Neural progenitor cell (in vitro differentiated cells): Measurements from ENCODE around the gene ZG16. TPM values are rescaled to one million over a fixed set of nuclear protein-coding genes. Genes with fewer than 3 reads are reported as not detected.
"Not testable (repeated sequence)": the region's sequence is repeated elsewhere in the genome, so short reads cannot be mapped to it uniquely, and the experiment has no call there.

Source experiments
- DNase-seq: peaks from one replicate; pipeline ENCODE4 v3.0.0-alpha.2; 2016; ENCODE audit warnings: low spot score
- H2AFZ ChIP-seq: fragments of 200-600 bp; sonication (generic); replicated peaks from 2 replicates; pipeline ENCODE4 v1.6.1; 2016; ENCODE audit warnings: antibody characterized with exemption
- H3F3A ChIP-seq: fragments of 200-600 bp; sonication (generic); 2 replicates; pipeline ENCODE4 v1.6.1; 2016; ENCODE audit warnings: antibody characterized with exemption, low read depth
- H3K27ac ChIP-seq: fragments of 200-600 bp; sonication (generic); 2 replicates; pipeline ENCODE4 v1.5.1; 2016; ENCODE audit warnings: mild to moderate bottlenecking
- H3K27me3 ChIP-seq: fragments of 200-600 bp; sonication (generic); 2 replicates; pipeline ENCODE4 v1.6.1; 2016; ENCODE audit warnings: mild to moderate bottlenecking, moderate library complexity
- H3K36me3 ChIP-seq: fragments of 200-600 bp; sonication (generic); 2 replicates; pipeline ENCODE4 v1.5.1; 2016
- H3K4me1 ChIP-seq: fragments of 200-600 bp; sonication (generic); 2 replicates; pipeline ENCODE4 v1.6.1; 2016; ENCODE audit warnings: mixed run types
- H3K4me2 ChIP-seq: fragments of 200-600 bp; sonication (generic); 2 replicates; pipeline ENCODE4 v1.6.1; 2016
- H3K4me3 ChIP-seq: fragments of 200-600 bp; sonication (generic); 2 replicates; pipeline ENCODE4 v1.5.1; 2016
- H3K79me2 ChIP-seq: fragments of 200-600 bp; sonication (generic); 2 replicates; pipeline ENCODE4 v1.6.1; 2016; ENCODE audit warnings: low read depth
- H3K9ac ChIP-seq: fragments of 200-600 bp; sonication (generic); 2 replicates; pipeline ENCODE4 v1.6.1; 2016
- H3K9me3 ChIP-seq: fragments of 200-600 bp; sonication (generic); 2 replicates; pipeline ENCODE4 v1.5.1; 2016; ENCODE audit warnings: low read depth
- H4K20me1 ChIP-seq: fragments of 200-600 bp; sonication (generic); 2 replicates; pipeline ENCODE4 v1.6.1; 2016; ENCODE audit warnings: low read depth
- H3K27ac Mint-ChIP-seq: 3 replicates; pipeline ENCODE4 v1.8.0; 2021; ENCODE audit warnings: mixed read lengths
- H3K27me3 Mint-ChIP-seq: 2 replicates; pipeline ENCODE4 v1.8.0; 2022; ENCODE audit warnings: low read depth, mild to moderate bottlenecking, inconsistent platforms, moderate library complexity, mixed read lengths; ENCODE audit not compliant: insufficient read depth
- H3K36me3 Mint-ChIP-seq: 3 replicates; pipeline ENCODE4 v1.8.0; 2021; ENCODE audit warnings: mixed read lengths
- H3K4me1 Mint-ChIP-seq: 3 replicates; pipeline ENCODE4 v1.8.0; 2021; ENCODE audit warnings: mixed read lengths
- H3K4me3 Mint-ChIP-seq: 3 replicates; pipeline ENCODE4 v1.8.0; 2021; ENCODE audit warnings: mild to moderate bottlenecking, moderate library complexity, mixed read lengths
- H3K9me3 Mint-ChIP-seq: 3 replicates; pipeline ENCODE4 v1.8.0; 2020; ENCODE audit warnings: mixed read lengths
- CTCF ChIP-seq: fragments of 200-600 bp; sonication (generic); IDR thresholded peaks from 2 replicates; pipeline ENCODE4 v1.5.1; 2017; ENCODE audit warnings: antibody characterized with exemption, mild to moderate bottlenecking
- EZH2 ChIP-seq: fragments of 200-600 bp; sonication (generic); IDR thresholded peaks from 2 replicates; pipeline ENCODE4 v1.6.1; 2017; ENCODE audit warnings: antibody characterized with exemption, mild to moderate bottlenecking, moderate library complexity
- EZH2phosphoT487 ChIP-seq: fragments of 200-600 bp; sonication (generic); IDR thresholded peaks from 2 replicates; pipeline ENCODE4 v1.6.1; 2017; ENCODE audit warnings: antibody characterized with exemption
- total RNA-seq: library from RNA; depleted of rRNA; stranded (reverse); fragments of >200 nt; gene quantifications from 2 replicates; pipeline ENCODE4 v1.2.3, GENCODE V29; 2015; ENCODE audit warnings: low replicate concordance

ZG16 gene
- total RNA-seq, 1 donor from 2014 or later: not detected

DNA sequence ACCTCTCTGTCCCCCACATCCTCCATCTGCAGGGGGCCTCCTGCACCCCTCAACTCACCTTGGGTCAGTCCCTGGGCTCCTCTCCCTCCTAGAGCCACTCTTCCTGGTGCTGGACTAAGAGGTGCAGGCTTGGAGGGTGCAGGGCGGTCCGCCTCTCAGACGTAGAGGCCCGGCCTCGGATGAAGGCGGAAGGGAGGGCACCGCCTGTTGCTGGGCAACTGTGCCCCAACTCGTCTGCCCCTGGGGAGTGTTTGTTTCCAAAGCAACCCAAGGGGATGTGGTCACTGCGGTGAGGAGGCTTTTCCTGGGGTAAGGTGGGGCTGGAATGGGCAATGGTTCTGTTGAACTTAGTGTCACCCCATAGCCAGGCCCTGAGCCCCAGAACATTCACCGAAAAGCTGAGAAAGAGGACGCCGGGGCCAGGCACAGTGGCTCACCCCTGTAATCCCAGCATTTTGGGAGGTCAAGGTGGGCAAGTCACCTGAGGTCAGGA is 32.2 kb upstream of the ZG16 start, which contains the start of gene C16orf54:
Gene C16orf54 (minus strand): TSS at position 138 of the 493 bp plus-strand sequence. CDS start 1,039 bp downstream, outside the sequence.
- Histone ChIP-seq H4K20me1 (no peaks in the 10 kb centered on the region), H3K79me2 (no peaks in the 10 kb centered on the region), H3K36me3 (no peaks in the 10 kb centered on the region), H3K9me3 (no peaks in the 10 kb centered on the region), H3K9ac (no peak within 1 kb of the TSS), H3K27ac (no peak within 1 kb of the TSS), H3K4me2 (no peak within 1 kb of the TSS), H2AFZ (no peak within 1 kb of the TSS), H3K4me3 (no peak within 1 kb of the TSS), H3F3A (no peaks in the 10 kb centered on the region), H3K4me1 (no peaks in the 10 kb centered on the region), H3K27me3 (no peaks in the 10 kb centered on the region)
- Mint-ChIP-seq H3K27me3 (peaks cover 14% of the 10 kb centered on the region), H3K36me3 (no peaks in the 10 kb centered on the region), H3K27ac (no peak within 1 kb of the TSS), H3K4me1 (peaks cover 3% of the 10 kb centered on the region), H3K9me3 (no peaks in the 10 kb centered on the region), H3K4me3 (no peak within 1 kb of the TSS)
- TF ChIP-seq CTCF (no peak), EZH2phosphoT487 (no peak), EZH2 (no peak)
- no peak for DNase-seq

DNA sequence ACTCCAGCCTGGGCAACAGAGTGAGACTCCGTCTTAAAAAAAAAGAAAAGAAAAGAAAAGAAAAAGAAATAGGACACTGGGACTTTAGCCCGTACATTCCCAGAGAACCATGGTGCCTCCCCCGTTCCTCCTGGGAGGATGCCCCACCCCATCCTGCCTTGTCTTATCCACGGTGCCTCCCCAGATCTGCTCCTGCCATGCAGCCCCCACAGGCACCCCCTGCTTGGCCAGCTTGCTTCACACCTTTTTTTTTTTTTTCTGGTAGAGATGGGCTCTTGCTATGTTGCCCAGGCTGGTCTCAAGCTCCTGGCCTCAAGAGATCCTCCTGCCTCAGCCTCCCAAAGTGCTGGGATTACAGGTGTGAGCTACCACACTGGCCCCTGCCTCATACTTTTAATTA is 31.5 kb upstream of the ZG16 start:
- H3K9ac ChIP-seq, H3K9me3 ChIP-seq, DNase-seq, H3K4me2 ChIP-seq, H3K27ac Mint-ChIP-seq, H3K27ac ChIP-seq, H3K4me1 ChIP-seq, H3K9me3 Mint-ChIP-seq, H3K4me3 Mint-ChIP-seq, H3K36me3 ChIP-seq, H3K36me3 Mint-ChIP-seq, H3K4me3 ChIP-seq, H4K20me1 ChIP-seq, H3K4me1 Mint-ChIP-seq, H2AFZ ChIP-seq, H3K27me3 ChIP-seq, H3K79me2 ChIP-seq, H3F3A ChIP-seq: not testable (repeated sequence)
- peaks cover 12% of the 10 kb centered on the region for H3K27me3 Mint-ChIP-seq

DNA sequence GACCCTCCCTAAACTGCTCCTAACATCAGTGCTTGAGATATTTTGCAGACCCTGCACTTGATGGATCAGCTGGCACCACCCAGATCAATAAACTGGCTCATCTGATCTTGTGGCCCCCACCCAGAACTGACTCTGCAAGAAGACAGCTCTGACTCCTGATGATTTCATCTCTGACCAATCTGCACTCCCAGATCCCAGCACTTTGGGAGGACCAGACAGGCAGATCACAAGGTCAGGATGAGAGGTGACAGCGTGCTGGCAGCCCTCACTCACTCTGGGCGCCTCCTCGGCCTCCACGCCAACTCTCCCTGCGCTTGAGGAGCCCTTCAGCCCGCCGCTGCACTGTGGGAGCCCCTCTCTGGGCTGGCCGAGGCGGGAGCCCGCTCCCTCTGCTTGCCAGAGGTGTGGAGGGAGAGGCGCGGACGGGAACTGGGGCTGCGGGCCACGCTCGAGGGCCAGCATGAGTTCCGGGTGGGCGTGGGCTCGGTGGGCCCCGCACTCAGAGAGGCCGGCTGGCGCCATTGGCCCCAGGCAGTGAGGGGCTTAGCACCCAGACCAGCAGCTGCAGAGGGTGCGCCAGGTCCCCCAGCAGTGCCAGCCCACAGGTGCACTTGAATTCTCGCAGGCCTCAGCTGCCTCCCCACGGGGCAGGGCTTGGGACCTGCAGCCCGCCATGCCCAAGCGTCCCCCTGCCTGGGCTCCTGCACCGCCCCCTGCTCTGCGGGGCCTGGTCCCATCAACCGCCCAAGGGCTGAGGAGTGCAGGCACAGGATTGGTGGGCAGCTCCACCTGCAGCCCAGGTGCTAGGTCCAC is 29.9 kb upstream of the ZG16 start:
- no peak overlapping the region for H3K9ac ChIP-seq
- H3K4me3 ChIP-seq: no peak overlapping the region
- Mint-ChIP-seq H3K9me3 (no peaks in the 10 kb centered on the region), H3K27me3 (peaks cover 12% of the 10 kb centered on the region), H3K4me1 (peaks cover 3% of the 10 kb centered on the region), H3K4me3 (no peak overlapping the region), H3K27ac (no peak overlapping the region), H3K36me3 (no peaks in the 10 kb centered on the region)
- TF ChIP-seq EZH2phosphoT487: no peak
- no peaks in the 10 kb centered on the region for H3F3A ChIP-seq
- no peaks in the 10 kb centered on the region for H3K4me1 ChIP-seq
- no peak overlapping the region for H3K4me2 ChIP-seq
- H3K79me2 ChIP-seq: no peaks in the 10 kb centered on the region
- H2AFZ ChIP-seq: no peak overlapping the region
- DNase-seq: no peak
- no peaks in the 10 kb centered on the region for H4K20me1 ChIP-seq
- no peaks in the 10 kb centered on the region for H3K36me3 ChIP-seq
- no peaks in the 10 kb centered on the region for H3K27me3 ChIP-seq
- H3K27ac ChIP-seq: no peak overlapping the region
- no peaks in the 10 kb centered on the region for H3K9me3 ChIP-seq

- H3K36me3 ChIP-seq, H3K36me3 Mint-ChIP-seq, H3K4me1 Mint-ChIP-seq, H4K20me1 ChIP-seq, H3K27ac ChIP-seq, H3F3A ChIP-seq, H3K27me3 Mint-ChIP-seq, H3K9me3 Mint-ChIP-seq, H3K4me1 ChIP-seq, DNase-seq, H3K9me3 ChIP-seq, H3K4me3 ChIP-seq, H3K4me2 ChIP-seq, H3K27me3 ChIP-seq, H3K27ac Mint-ChIP-seq, H3K9ac ChIP-seq, H2AFZ ChIP-seq, H3K4me3 Mint-ChIP-seq, H3K79me2 ChIP-seq: not testable (repeated sequence)
Observed at GRCh38 chr16:29748760-29749149, 29.3 kb upstream of the ZG16 start.
